ENCODE data around the gene RPAP2. TPM values are rescaled to one million over a fixed set of nuclear protein-coding genes. Genes with fewer than 3 reads are reported as not detected.

The RPAP2 gene
- total and polyA plus RNA-seq, 2 of the 8 experiments (the other 6 are each of a cell fraction or from before 2014, with no cell fraction given): 7.9 to 28.4 TPM

GRCh38 chr1:92367496-92367895, 68.6 kb downstream of the RPAP2 start (continued):
- no peak for TF ChIP-seq FOSL1 (IDR thresholded peaks at IDR 0.05; ENCODE audit: insufficient read depth, low read depth, low read length)
- TF ChIP-seq RBBP5 (IDR thresholded peaks at IDR 0.05; ENCODE audit: borderline replicate concordance, low read depth, low read length): no peak
- TF ChIP-seq BACH1 (IDR thresholded peaks at IDR 0.05; ENCODE audit: low read length): no peak

Data from H1 (cell line).